NCI-H1417 (cell line): ENCODE results near the gene RUNX2.
"Not testable (repeated sequence)": the region's sequence is repeated elsewhere in the genome, so short reads cannot be mapped to it uniquely, and the experiment has no call there.

Experiments used
- DNase-seq, 3 experiments: peaks; one replicate each; lab custom pipeline; 2025; lab: John Stamatoyannopoulos, UW

The RUNX2 gene

GRCh38 chr6:45457141-45457540 lies 129.0 kb downstream of the RUNX2 start:
- DNase-seq: no peak

GRCh38 chr6:45458672-45459071 lies 130.5 kb downstream of the RUNX2 start:
- DNase-seq: no peak

GRCh38 chr6:45460166-45460565 lies 132.0 kb downstream of the RUNX2 start:
- no peak for DNase-seq

- DNase-seq: no peak
Observed at GRCh38 chr6:45461486-45461885, 133.4 kb downstream of the RUNX2 start.

- DNase-seq: no peak
Observed at GRCh38 chr6:45462190-45463134, 134.3 kb downstream of the RUNX2 start.

GRCh38 chr6:45464685-45465084 lies 136.6 kb downstream of the RUNX2 start:
- DNase-seq: no peak

GRCh38 chr6:45466686-45467085 lies 138.6 kb downstream of the RUNX2 start:
- DNase-seq: no peak

- DNase-seq: not testable (repeated sequence)
Observed at GRCh38 chr6:45467417-45467816, 139.3 kb downstream of the RUNX2 start.

GRCh38 chr6:45467853-45468252 lies 139.7 kb downstream of the RUNX2 start:
- DNase-seq: no peak

- no peak for DNase-seq
Observed at GRCh38 chr6:45469663-45470062, 141.5 kb downstream of the RUNX2 start.

- no peak for DNase-seq
Observed at GRCh38 chr6:45470131-45470738, 142.1 kb downstream of the RUNX2 start.

GRCh38 chr6:45472382-45472781 lies 144.3 kb downstream of the RUNX2 start:
- no peak for DNase-seq

GRCh38 chr6:45473121-45473993 lies 145.2 kb downstream of the RUNX2 start:
- DNase-seq: peak in 2 of 3 experiments; percentile 6 to 45

- DNase-seq: no peak
Observed at GRCh38 chr6:45474376-45474775, 146.2 kb downstream of the RUNX2 start.

- no peak for DNase-seq
Observed at GRCh38 chr6:45476341-45476740, 148.2 kb downstream of the RUNX2 start.

GRCh38 chr6:45477278-45477677 lies 149.1 kb downstream of the RUNX2 start:
- no peak for DNase-seq

- no peak for DNase-seq
Observed at GRCh38 chr6:45477790-45478189, 149.7 kb downstream of the RUNX2 start.

GRCh38 chr6:45478240-45478639 lies 150.1 kb downstream of the RUNX2 start:
- DNase-seq: no peak

- no peak for DNase-seq
Observed at GRCh38 chr6:45479834-45480751, 152.0 kb downstream of the RUNX2 start.

GRCh38 chr6:45480752-45481415 lies 152.8 kb downstream of the RUNX2 start:
- DNase-seq: no peak

GRCh38 chr6:45483021-45483420 lies 154.9 kb downstream of the RUNX2 start:
- DNase-seq: no peak
